Panc1 (cell line): ENCODE data around the gene YIPF4. TPM values are rescaled to one million over a fixed set of nuclear protein-coding genes. Genes with fewer than 3 reads are reported as not detected.
A peak's percentile ranks its signal among the peaks of the same experiment; 100 is the strongest.

Experiments
- ATAC-seq: fragments of 200-7000 bp; cut with Tn5 transposase; 2 replicates; pipeline ENCODE4 v1.9.1; 2020; ENCODE audit warnings: mild to moderate bottlenecking, moderate library complexity
- BruUV-seq: library from RNA; stranded (reverse); fragments of 400-500 nt; replicated peaks from 2 replicates; lab custom pipeline; 2021; lab: Mats Ljungman, UMichigan
- CTCF ChIA-PET: fragments of 300-600 bp; sonication (Branson Sonifier 250); formaldehyde crosslinking; loops from one replicate; lab custom pipeline; 2022; ENCODE audit warnings: antibody characterized with exemption; lab: Charles Lee
- POLR2A ChIA-PET: fragments of 300-600 bp; sonication (Branson Sonifier 250); formaldehyde crosslinking; loops from one replicate; lab custom pipeline; 2022; ENCODE audit warnings: antibody characterized with exemption; lab: Charles Lee
- DNase-seq: peaks from one replicate; pipeline ENCODE4 v3.0.0-alpha.2; 2010; ENCODE audit warnings: low read depth, low spot score
- H3K27ac ChIP-seq: 2 replicates; pipeline ENCODE4 v1.5.1; 2011; ENCODE audit warnings: mild to moderate bottlenecking, low read length, inconsistent platforms
- H3K27me3 ChIP-seq: fragments of 200-500 bp; sonication (Bioruptor generic); 2 replicates; pipeline ENCODE4 v1.6.0; 2014; ENCODE audit warnings: low read length, inconsistent platforms; ENCODE audit not compliant: control insufficient read depth, insufficient read depth
- H3K36me3 ChIP-seq: fragments of 200-500 bp; sonication (Bioruptor generic); 2 replicates; pipeline ENCODE4 v1.5.1; 2014; ENCODE audit warnings: inconsistent platforms, mild to moderate bottlenecking, low read length, moderate library complexity; ENCODE audit not compliant: control insufficient read depth, insufficient read depth
- H3K4me1 ChIP-seq: 2 replicates; pipeline ENCODE4 v1.5.1; 2011; ENCODE audit warnings: inconsistent platforms, mild to moderate bottlenecking, low read length, moderate library complexity; ENCODE audit not compliant: control insufficient read depth, insufficient read depth
- H3K4me3 ChIP-seq, 2 experiments: 2 replicates each; pipeline ENCODE4 v1.5.1; 2011 to 2012; ENCODE audit warnings: low read depth in 2 of 2, low read length in 2 of 2, mild to moderate bottlenecking in 2 of 2, inconsistent platforms in 1 of 2, moderate library complexity in 1 of 2
- H3K9me3 ChIP-seq: fragments of 200-500 bp; sonication (Bioruptor generic); 2 replicates; pipeline ENCODE4 v1.5.1; 2014; ENCODE audit warnings: low read depth, mild to moderate bottlenecking, inconsistent platforms, low read length, moderate library complexity; ENCODE audit not compliant: control insufficient read depth, insufficient read depth
- CTCF ChIP-seq: fragments of 450-650 bp; IDR thresholded peaks from 2 replicates; pipeline ENCODE4 v1.5.1; 2017; ENCODE audit warnings: mild to moderate bottlenecking
- POLR2AphosphoS5 ChIP-seq: IDR thresholded peaks from 2 replicates; pipeline ENCODE4 v1.6.1; 2012; ENCODE audit warnings: mild to moderate bottlenecking, low read depth, low read length, moderate library complexity
- REST ChIP-seq, 2 experiments: IDR thresholded peaks; 2 replicates each; pipeline ENCODE4 v1.6.1; 2011 to 2012; ENCODE audit warnings: low read depth in 2 of 2, control low read depth in 1 of 2, low read length in 1 of 2, mild to moderate bottlenecking in 1 of 2, moderate library complexity in 1 of 2; ENCODE audit not compliant: insufficient read depth in 1 of 2
- SIN3A ChIP-seq: IDR thresholded peaks from 2 replicates; pipeline ENCODE4 v1.6.1; 2012; ENCODE audit warnings: low read depth, mild to moderate bottlenecking, low read length, moderate library complexity, borderline replicate concordance; ENCODE audit not compliant: insufficient read depth
- TCF7L2 ChIP-seq: IDR thresholded peaks from 2 replicates; pipeline ENCODE4 v1.6.1; 2011; ENCODE audit warnings: mild to moderate bottlenecking, low read depth, low read length, inconsistent platforms
- in situ Hi-C: cut with HindIII; loops from 2 replicates; pipeline ENCODE4 v1.10.0; 2016; ENCODE audit warnings: low sequenced_read_pairs, low pct_unique_long_range_greater_than_20kb
- intact Hi-C: fragments of 100-400 bp; cut with micrococcal nuclease; formaldehyde crosslinking; loops from one replicate; pipeline ENCODE4 v1.10.0; 2022; ENCODE audit not compliant: unreplicated experiment
- total RNA-seq: library from RNA; stranded (reverse); gene quantifications from one replicate; pipeline ENCODE4 v1.2.1, GENCODE V29; 2021; ENCODE audit not compliant: unreplicated experiment

The YIPF4 gene
- total RNA-seq, 1 experiment from 2014 or later = 45.9 TPM

GRCh38 chr2:32357318-32358110 is 79.8 kb downstream of the YIPF4 start:
- TF ChIP-seq TCF7L2 (peak; percentile 87), CTCF (no peak)
- Histone ChIP-seq H3K36me3 (no peaks in the 10 kb centered on the region), H3K9me3 (no peaks in the 10 kb centered on the region), H3K4me1 (peaks cover 28% of the 10 kb centered on the region), H3K4me3 (peak overlapping the region; percentile 84 to 93), H3K27ac (peak overlapping the region; percentile 83), H3K27me3 (no peaks in the 10 kb centered on the region)
- CTCF ChIA-PET = no interaction called here
- BruUV-seq = no TSS peak
- POLR2A ChIA-PET = no interaction called here
- ATAC-seq = peak; percentile 37
- intact Hi-C loops (no loop called here), in situ Hi-C loops (no loop called here)
- no peak for DNase-seq

- in situ Hi-C loops = no loop called here
- Histone ChIP-seq H3K27me3 (no peaks in the 10 kb centered on the region), H3K4me3 (peak overlapping the region; percentile 84 to 93), H3K9me3 (no peaks in the 10 kb centered on the region), H3K4me1 (peaks cover 28% of the 10 kb centered on the region), H3K36me3 (no peaks in the 10 kb centered on the region), H3K27ac (peak overlapping the region; percentile 82)
- POLR2A ChIA-PET = no interaction called here
- DNase-seq = no peak
- intact Hi-C loops = no loop called here
- ATAC-seq = no peak
- BruUV-seq = TSS peak; percentile 75
- CTCF ChIA-PET = no interaction called here
- TF ChIP-seq TCF7L2 (no peak), REST (IDR thresholded peaks at IDR 0.05; ENCODE audit: insufficient read depth in 1 of 2, low read depth in 2 of 2, low read length in 1 of 2) (no peak), SIN3A (no peak), CTCF (no peak), POLR2AphosphoS5 (no peak)
Measured at GRCh38 chr2:32358111-32358482, 80.4 kb downstream of the YIPF4 start.
